Thoracic aorta (tissue), 2 donors: ENCODE results near the gene GPR61. TPM values are rescaled to one million over a fixed set of nuclear protein-coding genes. Genes with fewer than 3 reads are reported as not detected.

Source experiments
- ATAC-seq: fragments of 150-250 bp; one replicate; pipeline ENCODE4 v1.8.0; 2017; ENCODE audit warnings: low read depth; ENCODE audit not compliant: insufficient number of reproducible peaks, low FRiP score
- DNase-seq: peaks from one replicate; pipeline ENCODE4 v3.0.0-alpha.2; 2020; ENCODE audit warnings: low spot score
- H3K27ac ChIP-seq, 2 donors: fragments of 200-600 bp; sonication (generic); 1 replicate in 1 of 2; 2 replicates in 1 of 2; pipeline ENCODE4 v1.5.1; 2016; ENCODE audit warnings: mild to moderate bottlenecking in 2 of 2, moderate library complexity in 2 of 2
- H3K27me3 ChIP-seq: fragments of 200-600 bp; sonication (generic); replicated peaks from 2 replicates; pipeline ENCODE4 v1.6.0; 2016; ENCODE audit warnings: mild to moderate bottlenecking; ENCODE audit not compliant: insufficient read depth
- H3K36me3 ChIP-seq: fragments of 200-600 bp; sonication (generic); one replicate; pipeline ENCODE4 v1.5.1; 2016
- H3K4me1 ChIP-seq, 2 donors: fragments of 200-600 bp; sonication (generic); 1 replicate in 1 of 2; 2 replicates in 1 of 2; pipeline versions ENCODE4 v1.5.1 to v1.6.0; 2016; ENCODE audit warnings: low read depth in 2 of 2, mild to moderate bottlenecking in 1 of 2; ENCODE audit not compliant: control insufficient read depth in 1 of 2
- H3K4me3 ChIP-seq: fragments of 200-600 bp; sonication (generic); 2 replicates; pipeline ENCODE4 v1.5.1; 2016; ENCODE audit warnings: mild to moderate bottlenecking
- H3K9me3 ChIP-seq: fragments of 200-600 bp; sonication (generic); 2 replicates; pipeline ENCODE4 v1.5.1; 2016
- total RNA-seq, 2 donors: library from RNA; depleted of rRNA; stranded (reverse); fragments of >200 nt; gene quantifications; one replicate each; pipeline versions ENCODE4 v1.1.0 to v1.2.3, GENCODE V29; 2016
- TF ChIP-seq, protein P1 (sequence below): fragments of 200-600 bp; sonication (generic); IDR thresholded peaks from one replicate; pipeline ENCODE4 v1.5.1; 2019; ENCODE audit warnings: antibody characterized with exemption

GPR61 gene
- total RNA-seq, 2 donors from 2014 or later, result not detected

DNA sequence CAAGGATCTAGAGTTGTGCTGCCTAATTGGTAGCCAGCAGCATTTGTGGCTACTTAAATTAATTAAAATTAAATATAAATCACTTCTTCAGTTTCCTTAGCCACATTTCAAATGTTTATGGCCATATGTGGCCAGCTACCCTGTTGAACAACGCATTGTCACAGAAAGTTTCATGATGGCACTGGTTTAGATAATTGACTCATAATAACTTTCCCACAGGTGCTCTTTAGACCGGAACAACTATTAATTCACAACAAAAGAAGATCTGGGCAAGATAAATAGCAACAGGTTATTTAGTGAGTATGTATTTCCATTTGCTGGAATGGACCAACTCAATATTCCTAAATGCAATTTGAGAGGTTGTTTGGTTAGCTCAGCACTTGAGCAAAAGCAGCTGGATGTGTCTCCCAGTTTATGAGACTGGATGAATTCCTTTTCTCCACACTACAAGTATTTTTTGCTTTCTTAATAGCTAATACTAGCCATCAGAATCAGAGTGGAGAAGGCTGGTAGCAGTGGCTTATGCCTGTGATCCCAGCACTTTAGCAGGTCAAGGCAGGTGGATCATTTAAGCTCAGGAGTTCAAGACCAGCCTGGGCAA, 26.5 kb upstream of the GPR61 start:
- Histone ChIP-seq H3K9me3 (no peaks in the 10 kb centered on the region), H3K36me3 (no peaks in the 10 kb centered on the region), H3K4me3 (no peak overlapping the region), H3K27me3 (no peaks in the 10 kb centered on the region), H3K4me1 (peaks cover 9 to 16% of the 10 kb centered on the region in 2 donors), H3K27ac (no peak overlapping the region)
- no peak for DNase-seq
- ATAC-seq, result no peak
- TF ChIP-seq, protein P1, sequence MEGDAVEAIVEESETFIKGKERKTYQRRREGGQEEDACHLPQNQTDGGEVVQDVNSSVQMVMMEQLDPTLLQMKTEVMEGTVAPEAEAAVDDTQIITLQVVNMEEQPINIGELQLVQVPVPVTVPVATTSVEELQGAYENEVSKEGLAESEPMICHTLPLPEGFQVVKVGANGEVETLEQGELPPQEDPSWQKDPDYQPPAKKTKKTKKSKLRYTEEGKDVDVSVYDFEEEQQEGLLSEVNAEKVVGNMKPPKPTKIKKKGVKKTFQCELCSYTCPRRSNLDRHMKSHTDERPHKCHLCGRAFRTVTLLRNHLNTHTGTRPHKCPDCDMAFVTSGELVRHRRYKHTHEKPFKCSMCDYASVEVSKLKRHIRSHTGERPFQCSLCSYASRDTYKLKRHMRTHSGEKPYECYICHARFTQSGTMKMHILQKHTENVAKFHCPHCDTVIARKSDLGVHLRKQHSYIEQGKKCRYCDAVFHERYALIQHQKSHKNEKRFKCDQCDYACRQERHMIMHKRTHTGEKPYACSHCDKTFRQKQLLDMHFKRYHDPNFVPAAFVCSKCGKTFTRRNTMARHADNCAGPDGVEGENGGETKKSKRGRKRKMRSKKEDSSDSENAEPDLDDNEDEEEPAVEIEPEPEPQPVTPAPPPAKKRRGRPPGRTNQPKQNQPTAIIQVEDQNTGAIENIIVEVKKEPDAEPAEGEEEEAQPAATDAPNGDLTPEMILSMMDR, result no peak

DNA sequence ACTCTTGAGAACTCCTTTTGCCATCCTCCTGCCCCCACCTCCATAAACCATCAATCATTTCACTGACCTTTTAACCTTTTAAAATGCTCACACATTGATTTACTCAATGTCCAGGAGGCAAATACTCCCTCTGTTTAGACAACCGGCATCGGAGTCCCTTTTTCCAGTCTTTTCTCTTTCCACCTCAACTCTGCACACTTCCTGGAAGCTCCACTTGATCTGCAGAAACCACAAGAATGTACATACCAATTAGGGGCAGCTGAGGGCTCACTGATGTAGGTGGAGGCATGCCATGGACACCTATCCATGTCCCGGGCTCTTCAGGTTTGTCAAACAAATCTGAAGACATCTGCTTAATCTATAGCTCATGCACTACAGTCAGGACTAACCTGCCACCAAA, 24.8 kb upstream of the GPR61 start:
- no peak overlapping the region for H3K4me3 ChIP-seq
- no peaks in the 10 kb centered on the region for H3K36me3 ChIP-seq
- no peaks in the 10 kb centered on the region for H3K9me3 ChIP-seq
- H3K4me1 ChIP-seq, result peaks cover 6 to 7% of the 10 kb centered on the region in 2 donors
- no peak overlapping the region for H3K27ac ChIP-seq
- ATAC-seq (no peak), DNase-seq (no peak)
- H3K27me3 ChIP-seq, result no peaks in the 10 kb centered on the region
- TF ChIP-seq, protein P1, result no peak

DNA sequence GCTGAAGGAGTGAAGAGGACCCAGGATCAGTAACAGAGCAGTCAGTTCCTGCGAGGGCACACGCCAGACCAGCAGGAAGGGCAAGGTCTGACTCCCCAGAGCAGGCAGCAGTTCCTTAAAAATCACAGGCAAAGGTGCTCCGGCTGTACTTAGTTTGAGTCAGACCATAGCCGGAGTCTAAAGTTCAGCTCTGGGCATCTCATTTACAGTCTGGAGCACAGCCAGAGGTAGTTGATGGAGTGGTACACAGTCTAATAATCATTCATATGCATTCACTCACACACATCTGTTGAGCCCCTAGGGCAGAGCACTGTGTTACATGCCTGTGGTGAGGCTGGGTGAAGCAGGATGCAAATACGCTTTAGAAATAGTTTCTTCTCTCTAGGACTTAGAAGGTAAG, 22.8 kb upstream of the GPR61 start:
- no peak overlapping the region for H3K27ac ChIP-seq
- H3K27me3 ChIP-seq, result no peaks in the 10 kb centered on the region
- H3K4me1 ChIP-seq, result no peaks in the 10 kb centered on the region
- TF ChIP-seq, protein P1, result no peak
- no peaks in the 10 kb centered on the region for H3K9me3 ChIP-seq
- H3K4me3 ChIP-seq, result no peak overlapping the region
- DNase-seq (no peak), ATAC-seq (no peak)
- no peaks in the 10 kb centered on the region for H3K36me3 ChIP-seq

DNA sequence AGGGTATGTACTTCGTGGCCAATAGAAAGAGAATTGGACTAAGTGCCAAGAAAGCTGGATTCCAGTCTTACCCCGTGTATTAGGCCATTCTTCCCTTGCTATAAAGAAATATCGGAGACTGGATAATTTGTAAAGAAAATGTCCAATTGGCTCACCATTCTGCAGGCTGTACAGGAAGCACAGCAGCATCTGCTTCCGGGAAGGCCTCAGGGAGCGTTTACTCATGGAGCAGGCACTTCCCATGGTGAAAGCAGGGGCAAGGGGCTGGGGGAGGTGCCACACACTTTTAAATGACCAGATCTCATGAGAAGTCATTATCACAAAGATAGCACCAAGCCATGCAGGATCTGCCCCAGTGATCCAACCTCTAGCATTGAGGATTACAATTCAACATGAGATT, 22.3 kb upstream of the GPR61 start:
- no peak for ATAC-seq
- no peak for DNase-seq
- TF ChIP-seq, protein P1, result no peak

DNA sequence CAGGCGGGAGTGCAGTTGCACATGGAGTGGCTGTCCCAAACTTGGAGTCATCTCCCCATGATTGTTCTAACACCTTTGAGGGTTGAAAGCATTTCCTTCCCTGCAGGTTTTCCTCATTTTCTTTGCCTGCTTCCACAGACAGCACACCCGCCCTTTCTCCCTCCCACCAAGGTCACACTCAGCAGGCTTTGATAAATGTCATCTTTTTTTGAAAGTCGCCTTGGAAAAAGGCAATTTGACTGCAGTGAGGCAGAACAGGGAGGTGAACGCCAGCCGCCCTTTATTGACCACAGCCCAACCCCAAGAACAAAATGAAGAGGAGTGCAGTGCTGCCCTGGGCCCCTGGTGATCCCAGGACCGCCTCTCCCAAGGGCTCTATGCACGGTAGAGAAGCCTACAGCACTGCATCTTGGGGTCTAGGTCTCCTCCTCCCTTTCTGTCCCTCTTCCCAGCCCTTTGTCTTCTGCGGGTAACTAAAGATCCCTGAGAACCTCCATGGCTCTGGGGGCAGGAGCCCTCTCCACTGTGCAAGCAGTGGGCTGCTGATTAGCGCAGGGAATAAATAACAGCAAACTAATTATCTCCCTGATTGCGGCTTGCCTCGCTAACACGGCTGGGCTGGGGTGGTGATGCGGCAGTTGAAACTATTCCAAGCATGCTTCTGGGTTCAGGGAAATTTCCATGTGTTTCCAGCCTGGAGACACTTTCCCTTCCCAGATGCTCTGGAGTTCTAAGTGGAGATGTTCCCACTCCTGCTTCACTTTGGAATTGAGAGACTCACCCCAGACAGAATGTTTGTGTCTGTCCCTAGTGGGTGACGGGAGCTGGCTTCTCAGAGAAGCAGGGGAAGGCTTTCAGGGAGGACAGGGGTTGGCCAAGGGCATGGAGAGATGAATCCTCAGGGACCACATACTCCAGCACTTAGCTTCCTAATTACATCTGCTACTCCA, 18.4 kb upstream of the GPR61 start:
- Histone ChIP-seq H3K9me3 (no peaks in the 10 kb centered on the region), H3K27me3 (no peaks in the 10 kb centered on the region), H3K36me3 (no peaks in the 10 kb centered on the region), H3K4me1 (no peaks in the 10 kb centered on the region), H3K4me3 (no peak overlapping the region), H3K27ac (no peak overlapping the region)
- ATAC-seq (no peak), DNase-seq (no peak)
- TF ChIP-seq, protein P1, result no peak

More for the DNA sequence above, 22.3 kb upstream of the GPR61 start:
- no peaks in the 10 kb centered on the region for H3K36me3 ChIP-seq
- H3K9me3 ChIP-seq, result no peaks in the 10 kb centered on the region
- no peaks in the 10 kb centered on the region for H3K4me1 ChIP-seq
- no peak overlapping the region for H3K27ac ChIP-seq
- no peaks in the 10 kb centered on the region for H3K27me3 ChIP-seq
- no peak overlapping the region for H3K4me3 ChIP-seq
